A549 (cell line): Measurements from ENCODE around the gene KIF4B. TPM values are rescaled to one million over a fixed set of nuclear protein-coding genes. Genes with fewer than 3 reads are reported as not detected.

Experiments used
- ATAC-seq, 2 experiments: fragments of 200-7000 bp in 1 of 2; fragments of >200 bp in 1 of 2; cut with Nextera tagmentation in 1 of 2; cut with Tn5 transposase in 1 of 2; 3 replicates each; pipeline versions ENCODE4 v1.8.0 to v1.9.1; 2018 to 2020; ENCODE audit warnings: mild to moderate bottlenecking in 1 of 2, moderate library complexity in 1 of 2
- CTCF ChIA-PET: fragments of 300-600 bp; sonication (Branson Sonifier 250); formaldehyde crosslinking; extraction: SDS; loops from one replicate; lab custom pipeline; 2021; ENCODE audit warnings: antibody characterized with exemption, inconsistent platforms; lab: Yijun Ruan, JAX
- POLR2A ChIA-PET: fragments of 350-600 bp; formaldehyde crosslinking; extraction: SDS; loops from one replicate; lab custom pipeline; 2021; ENCODE audit warnings: antibody characterized with exemption, inconsistent platforms; lab: Yijun Ruan, JAX
- DNase-seq, 2 experiments: peaks; one replicate each; pipeline versions ENCODE4 v3.0.0 to v3.0.0-alpha.2; 2011 to 2016; ENCODE audit warnings: low read depth in 1 of 2, low spot score in 1 of 2
- FAIRE-seq: peaks from 2 replicates; lab custom pipeline; 2011; peaks lifted over from hg19 to GRCh38; lab: Jason Lieb, UNC
- H3K27ac ChIP-seq, 2 experiments: fragments of >200 bp; sonication (Bioruptor Twin); formaldehyde crosslinking; 3 replicates each; pipeline ENCODE4 v1.5.1; 2016 to 2017
- H3K4me1 ChIP-seq: fragments of >200 bp; sonication (Bioruptor Twin); formaldehyde crosslinking; 3 replicates; pipeline ENCODE4 v1.6.1; 2016
- H3K4me2 ChIP-seq: fragments of >200 bp; sonication (Bioruptor Twin); formaldehyde crosslinking; 3 replicates; pipeline ENCODE4 v1.6.1; 2016
- H3K4me3 ChIP-seq: fragments of >200 bp; sonication (Bioruptor Twin); formaldehyde crosslinking; 3 replicates; pipeline ENCODE4 v1.5.1; 2016
- H3K9me3 ChIP-seq: fragments of >200 bp; sonication (Bioruptor Twin); formaldehyde crosslinking; 3 replicates; pipeline ENCODE4 v1.6.1; 2016
- BHLHE40 ChIP-seq: IDR thresholded peaks from 2 replicates; pipeline ENCODE4 v1.6.1; 2012; ENCODE audit warnings: low read depth, low read length, inconsistent platforms
- CBX8 ChIP-seq: fragments of 200-600 bp; sonication (generic); IDR thresholded peaks from 2 replicates; pipeline ENCODE4 v1.6.1; 2016
- CHD2 ChIP-seq: fragments of 150-350 bp; IDR thresholded peaks from 2 replicates; pipeline ENCODE4 v1.6.1; 2014; ENCODE audit warnings: low read length; ENCODE audit not compliant: partially characterized antibody
- CTCF ChIP-seq: fragments of >200 bp; sonication (Bioruptor Twin); formaldehyde crosslinking; IDR thresholded peaks from 3 replicates; pipeline ENCODE4 v1.5.1; 2016
- FOSB ChIP-seq: fragments of 250-450 bp; sonication (Bioruptor Pico); IDR thresholded peaks from 2 replicates; pipeline ENCODE4 v1.5.0; 2020; ENCODE audit warnings: mild to moderate bottlenecking, moderate library complexity
- JUNB ChIP-seq: fragments of >200 bp; sonication (Bioruptor Twin); formaldehyde crosslinking; IDR thresholded peaks from 2 replicates; pipeline ENCODE4 v1.6.1; 2016
- MAFK ChIP-seq: fragments of 450-650 bp; IDR thresholded peaks from 2 replicates; pipeline ENCODE4 v1.6.1; 2014; ENCODE audit not compliant: partially characterized antibody
- MAZ ChIP-seq: fragments of 150-350 bp; IDR thresholded peaks from 2 replicates; pipeline ENCODE4 v1.6.1; 2014; ENCODE audit warnings: antibody characterized with exemption, low read depth, low read length, borderline replicate concordance
- MYC ChIP-seq: IDR thresholded peaks from 2 replicates; pipeline ENCODE4 v1.6.1; 2012; ENCODE audit warnings: mild to moderate bottlenecking, inconsistent platforms, low read length, improper control_type of control experiment, borderline replicate concordance
- NFE2L2 ChIP-seq: fragments of 150-350 bp; conservative IDR thresholded peaks from 2 replicates; pipeline ENCODE4 v1.6.1; 2014; ENCODE audit warnings: low read length
- NR3C1 ChIP-seq: fragments of >200 bp; sonication (Bioruptor Twin); formaldehyde crosslinking; IDR thresholded peaks from 3 replicates; pipeline ENCODE4 v1.6.1; 2017
- RAD21 ChIP-seq, 2 experiments: fragments of >200 bp in 1 of 2; sonication (Bioruptor Twin) in 1 of 2; formaldehyde crosslinking in 1 of 2; IDR thresholded peaks in 1 of 2; conservative IDR thresholded peaks in 1 of 2; 2 replicates in 1 of 2; 3 replicates in 1 of 2; pipeline ENCODE4 v1.6.1; 2012 to 2018; ENCODE audit warnings: inconsistent platforms in 1 of 2
- RARB ChIP-seq: fragments of 250-450 bp; sonication (Bioruptor Pico); IDR thresholded peaks from 2 replicates; pipeline ENCODE4 v1.8.0; 2021; ENCODE audit warnings: mild to moderate bottlenecking, moderate library complexity
- SMC3 ChIP-seq: fragments of >200 bp; sonication (Bioruptor Twin); formaldehyde crosslinking; IDR thresholded peaks from 3 replicates; pipeline ENCODE4 v1.6.1; 2018; ENCODE audit warnings: inconsistent platforms
- SREBF2 ChIP-seq: fragments of 450-650 bp; IDR thresholded peaks from 2 replicates; pipeline ENCODE4 v1.6.1; 2014; ENCODE audit warnings: mild to moderate bottlenecking, moderate library complexity
- TP53 ChIP-seq: fragments of 250-450 bp; sonication (Bioruptor Pico); IDR thresholded peaks from 2 replicates; pipeline ENCODE4 v1.5.0; 2021; ENCODE audit warnings: mild to moderate bottlenecking, moderate library complexity
- ZC3H11A ChIP-seq: fragments of 450-650 bp; IDR thresholded peaks from 2 replicates; pipeline ENCODE4 v1.6.1; 2014; ENCODE audit warnings: antibody characterized with exemption, mild to moderate bottlenecking
- ZFP36 ChIP-seq: fragments of 450-650 bp; IDR thresholded peaks from 2 replicates; pipeline ENCODE4 v1.6.1; 2014; ENCODE audit warnings: borderline replicate concordance; ENCODE audit not compliant: partially characterized antibody
- WGBS: methylation state at CpG from one replicate; pipeline ENCODE4 v1.1.6; 2017; ENCODE audit errors: missing lambda C conversion rate; 5-methylcytosine and 5-hydroxymethylcytosine counted together
- polyA plus RNA-seq, 4 experiments: library from polyadenylated mRNA; depleted of rRNA in 3 of 4; stranded (reverse); fragments of >200 nt; fragmentation: RNase III in 1 of 4; extraction: RNeasy Plus Mini Kit Qiagen cat#74134 plus additional on column Dnase treatment in 1 of 4; gene quantifications; 2 replicates in 3 of 4; 3 replicates in 1 of 4; pipeline ENCODE4 v1.2.3, GENCODE V29; 2011 to 2017
- TF ChIP-seq, protein P1 (sequence below): fragments of 250-450 bp; sonication (Bioruptor Pico); IDR thresholded peaks from 2 replicates; pipeline ENCODE4 v1.5.0; 2021; ENCODE audit warnings: mild to moderate bottlenecking, moderate library complexity, borderline replicate concordance
- TF ChIP-seq, protein P2 (sequence below): fragments of 450-650 bp; IDR thresholded peaks from 2 replicates; pipeline ENCODE4 v1.6.1; 2014; ENCODE audit warnings: antibody characterized with exemption

Gene KIF4B
- polyA plus RNA-seq, 2 of the 4 experiments (the other 2 are of a cell fraction) = 0.05 to 0.13 TPM

DNA sequence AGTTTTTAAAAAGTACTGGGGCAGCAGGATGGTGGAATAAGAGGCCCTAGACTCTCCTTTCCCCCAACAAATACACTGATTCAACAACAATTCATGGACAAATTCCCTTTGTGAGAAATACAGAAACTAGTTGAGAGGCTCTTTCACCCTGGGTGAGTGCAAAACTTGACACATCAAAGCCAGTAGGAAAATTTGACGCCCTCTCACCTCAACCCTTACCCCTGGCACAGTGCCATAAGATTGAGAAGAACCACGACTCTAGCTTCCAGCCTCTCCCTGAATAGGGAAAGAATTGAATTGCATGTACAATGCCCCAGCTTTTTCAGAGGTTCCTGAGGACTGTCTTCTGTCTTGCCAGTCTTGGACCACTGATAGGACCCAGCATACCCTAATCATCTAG, 12.3 kb downstream of the KIF4B start:
- TF ChIP-seq TP53 (CRISPR knock-in tag) (no peak), ZFP36 (no peak), RARB (CRISPR knock-in tag) (no peak), CBX8 (no peak), NR3C1 (no peak), RAD21 (conservative IDR thresholded peaks at IDR 0.05 in 1 of 2, IDR thresholded peaks at IDR 0.05 in 1 of 2) (no peak), JUNB (no peak), SMC3 (no peak), MAZ (no peak), FOSB (no peak), BHLHE40 (no peak)
- TF ChIP-seq, protein P1, sequence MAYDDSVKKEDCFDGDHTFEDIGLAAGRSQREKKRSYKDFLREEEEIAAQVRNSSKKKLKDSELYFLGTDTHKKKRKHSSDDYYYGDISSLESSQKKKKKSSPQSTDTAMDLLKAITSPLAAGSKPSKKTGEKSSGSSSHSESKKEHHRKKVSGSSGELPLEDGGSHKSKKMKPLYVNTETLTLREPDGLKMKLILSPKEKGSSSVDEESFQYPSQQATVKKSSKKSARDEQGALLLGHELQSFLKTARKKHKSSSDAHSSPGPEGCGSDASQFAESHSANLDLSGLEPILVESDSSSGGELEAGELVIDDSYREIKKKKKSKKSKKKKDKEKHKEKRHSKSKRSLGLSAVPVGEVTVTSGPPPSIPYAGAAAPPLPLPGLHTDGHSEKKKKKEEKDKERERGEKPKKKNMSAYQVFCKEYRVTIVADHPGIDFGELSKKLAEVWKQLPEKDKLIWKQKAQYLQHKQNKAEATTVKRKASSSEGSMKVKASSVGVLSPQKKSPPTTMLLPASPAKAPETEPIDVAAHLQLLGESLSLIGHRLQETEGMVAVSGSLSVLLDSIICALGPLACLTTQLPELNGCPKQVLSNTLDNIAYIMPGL (CRISPR knock-in tag) = no peak
- TF ChIP-seq, all 56 proteins: peak for 0
- ATAC-seq = no peak
- POLR2A ChIA-PET = no interaction called here
- FAIRE-seq = no peak
- Histone ChIP-seq H3K4me2 (no peak overlapping the region), H3K4me1 (no peaks in the 10 kb centered on the region), H3K9me3 (no peaks in the 10 kb centered on the region), H3K27ac (no peak overlapping the region), H3K4me3 (no peak overlapping the region)
- CTCF ChIA-PET = no interaction called here
- no peak for DNase-seq
- 0% methylated on average over 2 of the region's 2 CpGs for WGBS

- Histone ChIP-seq H3K9me3 (no peaks in the 10 kb centered on the region), H3K4me3 (no peak overlapping the region), H3K4me1 (no peaks in the 10 kb centered on the region), H3K27ac (no peak overlapping the region), H3K4me2 (no peak overlapping the region)
- DNase-seq (peak; percentile 15 to 36), ATAC-seq (peak; percentile 62 to 80; a peak in 5 of 6 replicates), FAIRE-seq (no peak)
- TF ChIP-seq, protein P2, sequence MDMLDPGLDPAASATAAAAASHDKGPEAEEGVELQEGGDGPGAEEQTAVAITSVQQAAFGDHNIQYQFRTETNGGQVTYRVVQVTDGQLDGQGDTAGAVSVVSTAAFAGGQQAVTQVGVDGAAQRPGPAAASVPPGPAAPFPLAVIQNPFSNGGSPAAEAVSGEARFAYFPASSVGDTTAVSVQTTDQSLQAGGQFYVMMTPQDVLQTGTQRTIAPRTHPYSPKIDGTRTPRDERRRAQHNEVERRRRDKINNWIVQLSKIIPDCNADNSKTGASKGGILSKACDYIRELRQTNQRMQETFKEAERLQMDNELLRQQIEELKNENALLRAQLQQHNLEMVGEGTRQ = no peak
- TF ChIP-seq ZC3H11A (no peak), CTCF (peak; percentile 26; the same call in 1 of the 3 replicates), CHD2 (no peak), SMC3 (peak; percentile 17; the same call in 1 of the 3 replicates), RAD21 (conservative IDR thresholded peaks at IDR 0.05 in 1 of 2, IDR thresholded peaks at IDR 0.05 in 1 of 2) (peak; percentile 42 to 67; a peak in 4 of 5 replicates)
- CTCF ChIA-PET = interaction anchor here (0.6 to 2.2 kb wide), 8 partner anchors 9 to 385 kb away, joined by 3 to 8 read pairs (median 5); no protein-coding TSS in a partner anchor
- POLR2A ChIA-PET = no interaction called here
- WGBS = 0% methylated on average over 1 of the region's 1 CpG
Measured at GRCh38 chr5:155027993-155028629, 14.6 kb downstream of the KIF4B start.

DNA sequence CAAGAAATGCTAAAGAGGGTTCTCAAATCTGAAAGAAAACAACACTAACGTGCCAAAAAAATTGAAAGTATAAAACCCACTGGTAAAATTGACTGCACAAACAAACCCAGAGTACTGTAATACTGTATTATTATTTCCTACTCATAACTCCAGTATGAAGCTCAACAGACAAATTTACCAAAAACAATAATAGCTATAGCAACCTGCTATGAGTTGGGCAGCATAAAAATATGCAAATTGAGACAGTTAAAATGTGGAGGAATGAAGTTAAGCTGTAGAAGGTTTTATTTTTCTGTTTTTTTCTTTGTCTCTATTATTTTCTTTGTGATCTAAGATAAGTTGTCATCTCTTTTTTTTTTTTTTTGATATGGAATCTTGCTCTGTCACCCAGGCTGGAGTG, 15.7 kb downstream of the KIF4B start:
- H3K9me3 ChIP-seq = no peaks in the 10 kb centered on the region
- H3K27ac ChIP-seq = no peak overlapping the region
- ChIA-PET CTCF (interaction anchor here (0.9 to 2.2 kb wide), 4 partner anchors 11 to 387 kb away, joined by 4 to 6 read pairs (median 6); no protein-coding TSS in a partner anchor), POLR2A (no interaction called here)
- TF ChIP-seq MAFK (no peak), MYC (no peak), FOSB (no peak), NFE2L2 (no peak), SREBF2 (no peak), RARB (CRISPR knock-in tag) (no peak), BHLHE40 (no peak), RAD21 (conservative IDR thresholded peaks at IDR 0.05 in 1 of 2, IDR thresholded peaks at IDR 0.05 in 1 of 2) (no peak), JUNB (no peak)
- no peak overlapping the region for H3K4me2 ChIP-seq
- no peak for FAIRE-seq
- ATAC-seq = no peak
- 6% methylated on average over 1 of the region's 1 CpG for WGBS
- no peak overlapping the region for H3K4me3 ChIP-seq
- H3K4me1 ChIP-seq = no peaks in the 10 kb centered on the region
- no peak for DNase-seq
